Lower leg skin (tissue), 3 donors: ENCODE results near the gene RPP14.

Experiments used
- CTCF ChIP-seq, 3 donors: fragments of 450-650 bp; IDR thresholded peaks; one replicate each; pipeline ENCODE4 v1.5.1; 2016; ENCODE audit warnings: antibody characterized with exemption in 3 of 3, mild to moderate bottlenecking in 3 of 3, moderate library complexity in 2 of 3
- POLR2A ChIP-seq, 2 donors: fragments of 450-650 bp; IDR thresholded peaks; one replicate each; pipeline ENCODE4 v1.6.1; 2016 to 2017; ENCODE audit warnings: antibody characterized with exemption in 2 of 2, mild to moderate bottlenecking in 1 of 2, moderate library complexity in 1 of 2

- TF ChIP-seq CTCF (IDR thresholded peaks at IDR 0.05) (no peak), POLR2A (IDR thresholded peaks at IDR 0.05) (no peak)
These were observed 41.9 kb downstream of the RPP14 start for GRCh38 chr3:58347984-58348383.
